ENCODE data around the gene SYNE2. TPM values are rescaled to one million over a fixed set of nuclear protein-coding genes. Genes with fewer than 3 reads are reported as not detected.
A peak's percentile ranks its signal among the peaks of the same experiment; 100 is the strongest.
"Not testable (repeated sequence)": the region's sequence is repeated elsewhere in the genome, so short reads cannot be mapped to it uniquely, and the experiment has no call there.

SYNE2 gene
- total RNA-seq (2014; rRNA removed; shearing (Covaris generic)), result 9.7 and 11.1 TPM in 2 replicates

GRCh38 chr14:63852817-63853731 is at the start of gene SYNE2:
SYNE2 (plus strand) TSS chr14:63853004; CDS start chr14:63909149, 56,145 bp downstream.
- DNase-seq (ENCODE audit: low spot score), result peak; percentile 19

GRCh38 chr14:63803221-63803791 is 49.5 kb upstream of the SYNE2 start:
- not testable (repeated sequence) for DNase-seq (ENCODE audit: low spot score)

GRCh38 chr14:63806064-63806463 is 46.7 kb upstream of the SYNE2 start:
- not testable (repeated sequence) for DNase-seq (ENCODE audit: low spot score)

- DNase-seq (ENCODE audit: low spot score), result not testable (repeated sequence)
Measured at GRCh38 chr14:63811692-63812091, 41.1 kb upstream of the SYNE2 start.

- DNase-seq (ENCODE audit: low spot score), result no peak
Measured at GRCh38 chr14:63833728-63834127, 19.1 kb upstream of the SYNE2 start.

GRCh38 chr14:63840981-63841380 is 11.8 kb upstream of the SYNE2 start:
- DNase-seq (ENCODE audit: low spot score), result no peak

GRCh38 chr14:63843796-63844195 is 9.0 kb upstream of the SYNE2 start:
- DNase-seq (ENCODE audit: low spot score), result no peak

- no peak for DNase-seq (ENCODE audit: low spot score)
Measured at GRCh38 chr14:63848890-63849289, 3.9 kb upstream of the SYNE2 start.

GRCh38 chr14:63852271-63852816 is 460 bp upstream of the SYNE2 start:
- DNase-seq (ENCODE audit: low spot score), result no peak

- DNase-seq (ENCODE audit: low spot score), result peak; percentile 35
Measured at GRCh38 chr14:63853831-63854293, 1.1 kb downstream of the SYNE2 start.

- no peak for DNase-seq (ENCODE audit: low spot score)
Measured at GRCh38 chr14:63854330-63854729, 1.5 kb downstream of the SYNE2 start.

- no peak for DNase-seq (ENCODE audit: low spot score)
Measured at GRCh38 chr14:63855281-63855680, 2.5 kb downstream of the SYNE2 start.

- DNase-seq (ENCODE audit: low spot score), result peak; percentile 45
Measured at GRCh38 chr14:63857466-63858030, 4.7 kb downstream of the SYNE2 start.

GRCh38 chr14:63860146-63860545 is 7.3 kb downstream of the SYNE2 start:
- DNase-seq (ENCODE audit: low spot score), result no peak

GRCh38 chr14:63862163-63862562 is 9.4 kb downstream of the SYNE2 start:
- DNase-seq (ENCODE audit: low spot score), result no peak

GRCh38 chr14:63863004-63863403 is 10.2 kb downstream of the SYNE2 start:
- DNase-seq (ENCODE audit: low spot score), result no peak

- not testable (repeated sequence) for DNase-seq (ENCODE audit: low spot score)
Measured at GRCh38 chr14:63864775-63865174, 12.0 kb downstream of the SYNE2 start.

GRCh38 chr14:63867933-63868921 is 15.4 kb downstream of the SYNE2 start:
- DNase-seq (ENCODE audit: low spot score), result no peak

GRCh38 chr14:63869940-63870752 is 17.3 kb downstream of the SYNE2 start:
- DNase-seq (ENCODE audit: low spot score), result not testable (repeated sequence)

GRCh38 chr14:63870753-63871037 is 17.9 kb downstream of the SYNE2 start:
- not testable (repeated sequence) for DNase-seq (ENCODE audit: low spot score)
